Stomach smooth muscle (tissue), 2 donors: ENCODE measurements around the gene CBLB.

Experiments
- H3K27ac ChIP-seq: one replicate; pipeline ENCODE4 v1.7.0; 2013; ENCODE audit warnings: mild to moderate bottlenecking, low read length, inconsistent platforms
- H3K27me3 ChIP-seq, 2 donors: one replicate each; pipeline ENCODE4 v1.7.0; 2013; ENCODE audit warnings: low read length in 2 of 2; ENCODE audit not compliant: insufficient read depth in 2 of 2, control insufficient read depth in 1 of 2
- H3K36me3 ChIP-seq, 2 donors: one replicate each; pipeline ENCODE4 v1.7.0; 2013; ENCODE audit warnings: low read length in 2 of 2; ENCODE audit not compliant: control insufficient read depth in 2 of 2, insufficient read depth in 2 of 2
- H3K4me1 ChIP-seq: one replicate; pipeline ENCODE4 v1.7.0; 2013; ENCODE audit warnings: low read length; ENCODE audit not compliant: control insufficient read depth, insufficient read depth
- H3K4me3 ChIP-seq, 2 donors: one replicate each; pipeline ENCODE4 v1.7.0; 2013; ENCODE audit warnings: low read length in 2 of 2
- H3K9ac ChIP-seq, 2 donors: one replicate each; pipeline ENCODE4 v1.7.0; 2013; ENCODE audit warnings: low read length in 2 of 2, mild to moderate bottlenecking in 1 of 2
- H3K9me3 ChIP-seq, 2 donors: one replicate each; pipeline ENCODE4 v1.7.0; 2013; ENCODE audit warnings: low read length in 2 of 2; ENCODE audit not compliant: control insufficient read depth in 2 of 2
- donor health status: healthy.
- donor health status: Pancreatic carcinoma.

The CBLB gene

GRCh38 chr3:105869861-105870755 lies 1.3 kb upstream of the CBLB start:
- no peaks in the 10 kb centered on the region for H3K36me3 ChIP-seq
- no peaks in the 10 kb centered on the region for H3K27me3 ChIP-seq
- H3K27ac ChIP-seq: peak overlapping the region; percentile 82
- peak overlapping the region; percentile 92 for H3K4me3 ChIP-seq
- peak overlapping the region; percentile 61 to 66 for H3K9ac ChIP-seq
- peaks cover 3% of the 10 kb centered on the region for H3K4me1 ChIP-seq
- no peaks in the 10 kb centered on the region for H3K9me3 ChIP-seq

GRCh38 chr3:105869531-105869833 lies 670 bp upstream of the CBLB start:
- H3K4me3 ChIP-seq: peak overlapping the region; percentile 92
- H3K9ac ChIP-seq: peak overlapping the region; percentile 61 to 66
- H3K36me3 ChIP-seq: no peaks in the 10 kb centered on the region
- H3K27me3 ChIP-seq: no peaks in the 10 kb centered on the region
- no peaks in the 10 kb centered on the region for H3K9me3 ChIP-seq
- H3K27ac ChIP-seq: peak overlapping the region; percentile 82
- peaks cover 3% of the 10 kb centered on the region for H3K4me1 ChIP-seq

GRCh38 chr3:105868431-105868741 lies 426 bp downstream of the CBLB start:
- H3K9me3 ChIP-seq: no peaks in the 10 kb centered on the region
- H3K27ac ChIP-seq: peak overlapping the region; percentile 82
- peaks cover 3% of the 10 kb centered on the region for H3K4me1 ChIP-seq
- no peaks in the 10 kb centered on the region for H3K27me3 ChIP-seq
- H3K36me3 ChIP-seq: no peaks in the 10 kb centered on the region
- H3K9ac ChIP-seq: peak overlapping the region; percentile 81 to 88
- peak overlapping the region; percentile 92 to 93 for H3K4me3 ChIP-seq

- Histone ChIP-seq H3K36me3 (no peaks in the 10 kb centered on the region), H3K27me3 (no peaks in the 10 kb centered on the region), H3K9ac (peak overlapping the region; percentile 81 to 88), H3K9me3 (no peaks in the 10 kb centered on the region), H3K4me1 (peaks cover 3% of the 10 kb centered on the region), H3K4me3 (peak overlapping the region; percentile 92 to 93), H3K27ac (peak overlapping the region; percentile 82)
Observed at GRCh38 chr3:105867712-105868430, 941 bp downstream of the CBLB start.

GRCh38 chr3:105866656-105867653 lies 1.9 kb downstream of the CBLB start:
- peak overlapping the region in 1 of 2 donors; percentile 88 for H3K9ac ChIP-seq
- peak overlapping the region; percentile 92 to 93 for H3K4me3 ChIP-seq
- H3K4me1 ChIP-seq: peaks cover 3% of the 10 kb centered on the region
- H3K27me3 ChIP-seq: no peaks in the 10 kb centered on the region
- H3K9me3 ChIP-seq: no peaks in the 10 kb centered on the region
- H3K36me3 ChIP-seq: no peaks in the 10 kb centered on the region
- H3K27ac ChIP-seq: no peak overlapping the region

GRCh38 chr3:105865867-105866350 lies 2.9 kb downstream of the CBLB start:
- no peak overlapping the region for H3K9ac ChIP-seq
- H3K27me3 ChIP-seq: no peaks in the 10 kb centered on the region
- no peak overlapping the region for H3K27ac ChIP-seq
- peak overlapping the region in 1 of 2 donors; percentile 92 for H3K4me3 ChIP-seq
- no peaks in the 10 kb centered on the region for H3K9me3 ChIP-seq
- H3K4me1 ChIP-seq: peaks cover 3% of the 10 kb centered on the region
- no peaks in the 10 kb centered on the region for H3K36me3 ChIP-seq

- Histone ChIP-seq H3K27ac (no peak overlapping the region), H3K9ac (no peak overlapping the region), H3K4me1 (peaks cover 3% of the 10 kb centered on the region), H3K36me3 (no peaks in the 10 kb centered on the region), H3K9me3 (no peaks in the 10 kb centered on the region), H3K4me3 (no peak overlapping the region), H3K27me3 (no peaks in the 10 kb centered on the region)
Observed at GRCh38 chr3:105865016-105865623, 3.7 kb downstream of the CBLB start.

GRCh38 chr3:105864212-105864611 lies 4.6 kb downstream of the CBLB start:
- no peak overlapping the region for H3K27ac ChIP-seq
- H3K9me3 ChIP-seq: no peaks in the 10 kb centered on the region
- no peaks in the 10 kb centered on the region for H3K4me1 ChIP-seq
- H3K9ac ChIP-seq: no peak overlapping the region
- no peaks in the 10 kb centered on the region for H3K27me3 ChIP-seq
- H3K36me3 ChIP-seq: no peaks in the 10 kb centered on the region
- no peak overlapping the region for H3K4me3 ChIP-seq

GRCh38 chr3:105863608-105864007 lies 5.2 kb downstream of the CBLB start:
- H3K27ac ChIP-seq: no peak overlapping the region
- no peaks in the 10 kb centered on the region for H3K9me3 ChIP-seq
- H3K9ac ChIP-seq: no peak overlapping the region
- H3K36me3 ChIP-seq: no peaks in the 10 kb centered on the region
- no peaks in the 10 kb centered on the region for H3K4me1 ChIP-seq
- no peak overlapping the region for H3K4me3 ChIP-seq
- H3K27me3 ChIP-seq: no peaks in the 10 kb centered on the region

GRCh38 chr3:105862217-105862616 lies 6.6 kb downstream of the CBLB start:
- no peaks in the 10 kb centered on the region for H3K36me3 ChIP-seq
- no peaks in the 10 kb centered on the region for H3K4me1 ChIP-seq
- H3K27me3 ChIP-seq: no peaks in the 10 kb centered on the region
- no peaks in the 10 kb centered on the region for H3K9me3 ChIP-seq
- H3K27ac ChIP-seq: no peak overlapping the region
- no peak overlapping the region for H3K4me3 ChIP-seq
- H3K9ac ChIP-seq: no peak overlapping the region
